Kidney epithelial cell (primary cell): ENCODE data around the gene ANTXR2. TPM values are rescaled to one million over a fixed set of nuclear protein-coding genes. Genes with fewer than 3 reads are reported as not detected.

Experiments used
- DNase-seq: peaks from one replicate; pipeline ENCODE4 v3.0.0-alpha.2; 2010; ENCODE audit warnings: low read depth
- H3K27me3 ChIP-seq: 2 replicates; pipeline ENCODE4 v1.6.0; 2011; ENCODE audit warnings: low read length; ENCODE audit not compliant: control insufficient read depth, insufficient read depth
- H3K36me3 ChIP-seq: 2 replicates; pipeline ENCODE4 v1.5.1; 2011; ENCODE audit warnings: low read length; ENCODE audit not compliant: control insufficient read depth, insufficient read depth
- H3K4me3 ChIP-seq: 2 replicates; pipeline ENCODE4 v1.5.1; 2011; ENCODE audit warnings: low read depth, mild to moderate bottlenecking, control low read depth, low read length
- total RNA-seq: library from RNA; depleted of rRNA; stranded (reverse); fragments of >200 nt; gene quantifications from 2 replicates; pipeline ENCODE4 v1.2.3, GENCODE V29; 2015
- TF ChIP-seq, protein P1 (sequence below): IDR thresholded peaks from 2 replicates; pipeline ENCODE4 v1.5.1; 2011; ENCODE audit warnings: mild to moderate bottlenecking, moderate library complexity, low read length, control low read depth, inconsistent platforms; ENCODE audit not compliant: insufficient read depth, poor library complexity, severe bottlenecking

The ANTXR2 gene
- total RNA-seq, 1 donor from 2014 or later: 32.7 TPM

DNA sequence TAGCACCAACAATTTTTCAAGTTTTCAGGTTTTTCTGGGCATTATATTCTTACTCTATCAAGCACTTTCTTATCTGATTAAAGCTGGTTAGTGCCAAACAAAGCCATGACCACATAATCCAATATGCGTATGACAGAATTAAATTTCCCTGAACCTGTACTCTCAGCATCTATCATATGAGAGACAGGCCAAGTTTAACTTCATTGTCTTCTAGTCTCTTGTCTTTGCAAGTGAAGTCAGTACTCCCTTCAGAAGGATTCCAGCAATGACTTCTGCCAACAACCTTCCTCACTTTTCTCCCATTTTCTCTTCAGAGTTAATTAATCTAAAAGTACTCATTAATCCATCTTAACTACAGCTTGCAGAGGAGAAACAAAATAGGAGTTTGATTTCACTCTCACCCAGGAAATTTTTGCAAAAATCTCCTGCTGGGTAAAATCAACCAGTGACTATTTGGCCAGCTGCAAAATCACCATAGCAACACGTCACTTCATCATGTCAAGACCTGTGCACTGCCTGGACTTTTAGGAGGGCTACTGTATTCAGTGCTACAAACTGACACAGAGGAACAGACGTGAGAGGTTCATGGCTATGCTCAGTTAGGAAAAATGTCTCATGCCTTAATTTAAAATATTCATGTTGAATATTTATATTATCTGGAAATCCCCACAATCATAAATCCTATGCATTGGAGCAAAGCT lies 208.4 kb downstream of the ANTXR2 start:
- TF ChIP-seq, protein P1, sequence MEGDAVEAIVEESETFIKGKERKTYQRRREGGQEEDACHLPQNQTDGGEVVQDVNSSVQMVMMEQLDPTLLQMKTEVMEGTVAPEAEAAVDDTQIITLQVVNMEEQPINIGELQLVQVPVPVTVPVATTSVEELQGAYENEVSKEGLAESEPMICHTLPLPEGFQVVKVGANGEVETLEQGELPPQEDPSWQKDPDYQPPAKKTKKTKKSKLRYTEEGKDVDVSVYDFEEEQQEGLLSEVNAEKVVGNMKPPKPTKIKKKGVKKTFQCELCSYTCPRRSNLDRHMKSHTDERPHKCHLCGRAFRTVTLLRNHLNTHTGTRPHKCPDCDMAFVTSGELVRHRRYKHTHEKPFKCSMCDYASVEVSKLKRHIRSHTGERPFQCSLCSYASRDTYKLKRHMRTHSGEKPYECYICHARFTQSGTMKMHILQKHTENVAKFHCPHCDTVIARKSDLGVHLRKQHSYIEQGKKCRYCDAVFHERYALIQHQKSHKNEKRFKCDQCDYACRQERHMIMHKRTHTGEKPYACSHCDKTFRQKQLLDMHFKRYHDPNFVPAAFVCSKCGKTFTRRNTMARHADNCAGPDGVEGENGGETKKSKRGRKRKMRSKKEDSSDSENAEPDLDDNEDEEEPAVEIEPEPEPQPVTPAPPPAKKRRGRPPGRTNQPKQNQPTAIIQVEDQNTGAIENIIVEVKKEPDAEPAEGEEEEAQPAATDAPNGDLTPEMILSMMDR: no peak
- no peak for DNase-seq
- no peaks in the 10 kb centered on the region for H3K36me3 ChIP-seq
- H3K27me3 ChIP-seq: no peaks in the 10 kb centered on the region
- H3K4me3 ChIP-seq: no peak overlapping the region

DNA sequence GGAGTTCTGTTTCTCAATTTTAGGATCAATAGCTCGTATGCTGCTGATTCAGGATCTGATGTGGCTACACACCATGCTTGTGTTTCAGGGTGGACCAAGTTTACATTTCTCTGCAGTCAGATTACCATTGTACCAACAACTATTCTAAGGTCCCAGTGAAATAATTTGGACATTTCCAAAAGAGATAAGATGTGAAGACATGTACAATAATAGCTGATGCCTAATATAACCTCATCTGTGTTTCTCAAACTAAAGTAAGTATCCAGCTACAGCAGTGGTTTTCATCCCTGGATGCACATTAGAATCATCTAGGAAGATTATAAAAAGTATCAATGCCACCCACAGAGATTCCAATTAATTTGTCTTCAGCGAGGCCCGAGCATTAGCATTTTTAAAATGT lies 209.7 kb downstream of the ANTXR2 start:
- no peak for DNase-seq
- no peaks in the 10 kb centered on the region for H3K27me3 ChIP-seq
- TF ChIP-seq, protein P1: no peak

DNA sequence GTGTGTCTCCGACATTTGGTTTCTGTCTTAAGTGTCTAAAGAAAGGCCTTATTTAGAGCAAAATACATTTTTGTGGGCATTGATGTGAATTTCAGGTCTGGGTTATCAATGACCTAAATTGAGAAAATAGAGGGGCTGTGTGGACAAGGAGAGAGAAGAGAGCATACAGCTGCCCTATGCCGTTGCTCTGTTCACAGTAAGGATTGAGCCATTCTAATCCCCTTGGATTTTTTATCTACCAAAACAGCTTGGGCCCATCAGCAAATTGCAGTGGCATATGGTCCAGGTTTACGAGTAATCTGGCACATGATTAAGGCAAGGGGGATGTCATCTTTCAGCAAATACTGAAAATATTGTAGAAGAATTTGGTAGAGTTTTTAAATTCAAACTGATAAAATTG lies 210.2 kb downstream of the ANTXR2 start:
- Histone ChIP-seq H3K27me3 (no peaks in the 10 kb centered on the region), H3K4me3 (no peak overlapping the region), H3K36me3 (no peaks in the 10 kb centered on the region)
- DNase-seq: no peak
- TF ChIP-seq, protein P1: no peak

More for the DNA sequence above, 209.7 kb downstream of the ANTXR2 start:
- no peak overlapping the region for H3K4me3 ChIP-seq
- H3K36me3 ChIP-seq: no peaks in the 10 kb centered on the region

DNA sequence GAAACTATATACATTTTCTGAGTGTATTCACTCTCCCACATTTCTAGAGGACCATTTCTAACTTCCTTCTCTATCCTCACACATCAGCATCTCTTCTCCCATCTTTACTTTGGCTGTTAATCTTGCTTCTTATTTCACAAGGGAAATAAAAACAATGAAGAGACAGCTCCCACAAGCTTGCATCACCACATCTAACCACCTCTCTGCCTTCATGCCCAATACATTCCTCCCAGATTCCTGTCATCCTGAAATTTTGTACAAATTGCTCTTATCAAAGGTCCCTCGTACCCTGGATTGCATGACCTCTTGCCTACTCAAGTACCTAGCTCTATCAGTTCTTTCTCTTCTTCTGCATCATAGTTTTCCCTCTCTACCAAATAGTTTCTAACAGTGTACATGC lies 215.2 kb downstream of the ANTXR2 start:
- TF ChIP-seq, protein P1: no peak
- DNase-seq: no peak
- Histone ChIP-seq H3K36me3 (no peaks in the 10 kb centered on the region), H3K4me3 (no peak overlapping the region), H3K27me3 (no peaks in the 10 kb centered on the region)

DNA sequence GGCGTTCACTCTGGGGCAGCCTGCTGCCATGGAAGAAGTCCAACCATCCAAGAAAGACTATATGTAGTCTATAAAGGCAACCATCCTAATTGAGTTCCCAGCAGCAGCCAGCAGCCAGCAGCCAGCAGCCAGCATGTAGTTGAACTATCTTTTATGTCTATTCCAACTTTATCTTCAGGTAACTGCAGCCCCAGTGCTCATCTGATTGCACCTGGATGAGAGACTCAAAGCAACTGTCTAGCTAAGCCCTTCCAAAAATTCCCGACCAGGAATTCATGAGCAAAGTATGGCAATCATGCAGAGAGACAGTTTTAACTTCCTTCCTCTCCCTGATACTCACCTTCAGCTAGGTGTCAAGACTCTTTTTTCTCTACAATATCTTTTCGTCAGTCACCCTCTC lies 216.8 kb downstream of the ANTXR2 start:
- no peaks in the 10 kb centered on the region for H3K36me3 ChIP-seq
- no peaks in the 10 kb centered on the region for H3K27me3 ChIP-seq

More for the DNA sequence above, 216.8 kb downstream of the ANTXR2 start:
- TF ChIP-seq, protein P1: no peak
- DNase-seq: no peak
- no peak overlapping the region for H3K4me3 ChIP-seq
